Spleen (tissue), 11 donors: ENCODE results near the gene SRGAP3. TPM values are rescaled to one million over a fixed set of nuclear protein-coding genes. Genes with fewer than 3 reads are reported as not detected.

Source experiments
- DNase-seq: peaks from one replicate; pipeline ENCODE4 v3.0.0-alpha.2; 2020
- H3K27ac ChIP-seq, 8 donors: fragments of 200-600 bp; sonication (generic) in 7 of 8; 1 replicate in 4 of 8; 2 replicates in 4 of 8; pipeline versions ENCODE4 v1.5.0 to v1.8.0; 2016 to 2021; ENCODE audit warnings: inconsistent platforms in 4 of 8, mild to moderate bottlenecking in 4 of 8, moderate library complexity in 1 of 8
- H3K27me3 ChIP-seq, 7 donors: fragments of 200-600 bp; sonication (generic) in 6 of 7; replicated peaks in 1 of 7; 1 replicate in 4 of 7; 2 replicates in 3 of 7; pipeline versions ENCODE4 v1.5.0 to v1.8.0; 2016 to 2021; ENCODE audit warnings: inconsistent platforms in 3 of 7, mild to moderate bottlenecking in 1 of 7
- H3K36me3 ChIP-seq, 6 donors: fragments of 200-600 bp; sonication (generic) in 5 of 6; 1 replicate in 4 of 6; 2 replicates in 2 of 6; pipeline versions ENCODE4 v1.5.0 to v1.8.0; 2016 to 2021; ENCODE audit warnings: inconsistent platforms in 2 of 6
- H3K4me1 ChIP-seq, 6 donors: fragments of 200-600 bp; sonication (generic) in 5 of 6; 1 replicate in 3 of 6; 2 replicates in 3 of 6; pipeline versions ENCODE4 v1.5.0 to v1.8.0; 2016 to 2021; ENCODE audit warnings: inconsistent platforms in 3 of 6
- H3K4me3 ChIP-seq, 8 donors: fragments of 200-600 bp; sonication (generic) in 7 of 8; 1 replicate in 4 of 8; 2 replicates in 4 of 8; pipeline versions ENCODE4 v1.5.0 to v1.8.0; 2016 to 2021; ENCODE audit warnings: inconsistent platforms in 4 of 8, mild to moderate bottlenecking in 4 of 8, moderate library complexity in 2 of 8
- H3K9me3 ChIP-seq, 8 donors: fragments of 200-600 bp; sonication (generic) in 7 of 8; 1 replicate in 4 of 8; 2 replicates in 4 of 8; pipeline versions ENCODE4 v1.5.0 to v1.8.0; 2016 to 2021; ENCODE audit warnings: inconsistent platforms in 4 of 8
- POLR2A ChIP-seq, 3 donors: fragments of 450-650 bp; IDR thresholded peaks; one replicate each; pipeline ENCODE4 v1.5.1; 2017; ENCODE audit warnings: antibody characterized with exemption in 3 of 3, mild to moderate bottlenecking in 1 of 3
- POLR2AphosphoS5 ChIP-seq, 3 donors: sonication (generic); formaldehyde crosslinking; IDR thresholded peaks; one replicate each; pipeline ENCODE4 v1.5.1; 2017; ENCODE audit warnings: antibody characterized with exemption in 3 of 3
- WGBS, 5 donors: extraction: QIAGEN DNeasy Blood & Tissue Kit in 3 of 5; methylation state at CpG; one replicate each; pipeline versions ENCODE4 v1.1.5 to v1.1.7; 2013 to 2018; 5-methylcytosine and 5-hydroxymethylcytosine counted together
- intact Hi-C: fragments of 100-400 bp; cut with DNase I; formaldehyde crosslinking; loops from one replicate; pipeline ENCODE4 v1.15.0; 2023; ENCODE audit warnings: low total_unique reads
- polyA plus RNA-seq, 3 donors: library from polyadenylated mRNA; stranded (reverse); fragments of 200-250 nt; gene quantifications; one replicate each; pipeline ENCODE4 v1.2.1, GENCODE V29; 2013
- total RNA-seq, 7 donors: library from RNA; depleted of rRNA in 3 of 7; stranded (reverse); fragments of >200 nt in 3 of 7; fragmentation: NEBNext Ultra II Directional in 4 of 7; extraction: Animal tissue kit (Norgen Biotek cat#: 25700) in 4 of 7; gene quantifications; one replicate each; pipeline versions ENCODE4 v1.1.0 to v1.2.1, GENCODE V29; 2016 to 2021
- TF ChIP-seq, protein P1 (sequence below), 11 experiments: fragments of 200-600 bp in 7 of 11; fragments of 450-650 bp in 4 of 11; sonication (generic) in 4 of 11; IDR thresholded peaks in 8 of 11; conservative IDR thresholded peaks in 3 of 11; 1 replicate in 7 of 11; 2 replicates in 4 of 11; pipeline versions ENCODE4 v1.4.0 to v1.8.0; 2016 to 2021; ENCODE audit warnings: antibody characterized with exemption in 11 of 11, inconsistent platforms in 4 of 11, mild to moderate bottlenecking in 1 of 11
- donor health status: healthy with polysubstance abuse.
- donor health status: DM: no; HTN: no; CAD: no; lungs with moderate emphysema.
- donor health status: DM: no; HTN: no; CAD: no.
- donor health status: Bipolar disorder and iron deficiency.
- donor health status: healthy.
- donor health status: DM: no; HTN: no; CAD: no.
- donor health status: DM: yes; HTN: yes; CAD: no.

Gene SRGAP3
- total and polyA plus RNA-seq, 10 donors, result 0.54 to 10.3 (median 6.4) TPM

DNA sequence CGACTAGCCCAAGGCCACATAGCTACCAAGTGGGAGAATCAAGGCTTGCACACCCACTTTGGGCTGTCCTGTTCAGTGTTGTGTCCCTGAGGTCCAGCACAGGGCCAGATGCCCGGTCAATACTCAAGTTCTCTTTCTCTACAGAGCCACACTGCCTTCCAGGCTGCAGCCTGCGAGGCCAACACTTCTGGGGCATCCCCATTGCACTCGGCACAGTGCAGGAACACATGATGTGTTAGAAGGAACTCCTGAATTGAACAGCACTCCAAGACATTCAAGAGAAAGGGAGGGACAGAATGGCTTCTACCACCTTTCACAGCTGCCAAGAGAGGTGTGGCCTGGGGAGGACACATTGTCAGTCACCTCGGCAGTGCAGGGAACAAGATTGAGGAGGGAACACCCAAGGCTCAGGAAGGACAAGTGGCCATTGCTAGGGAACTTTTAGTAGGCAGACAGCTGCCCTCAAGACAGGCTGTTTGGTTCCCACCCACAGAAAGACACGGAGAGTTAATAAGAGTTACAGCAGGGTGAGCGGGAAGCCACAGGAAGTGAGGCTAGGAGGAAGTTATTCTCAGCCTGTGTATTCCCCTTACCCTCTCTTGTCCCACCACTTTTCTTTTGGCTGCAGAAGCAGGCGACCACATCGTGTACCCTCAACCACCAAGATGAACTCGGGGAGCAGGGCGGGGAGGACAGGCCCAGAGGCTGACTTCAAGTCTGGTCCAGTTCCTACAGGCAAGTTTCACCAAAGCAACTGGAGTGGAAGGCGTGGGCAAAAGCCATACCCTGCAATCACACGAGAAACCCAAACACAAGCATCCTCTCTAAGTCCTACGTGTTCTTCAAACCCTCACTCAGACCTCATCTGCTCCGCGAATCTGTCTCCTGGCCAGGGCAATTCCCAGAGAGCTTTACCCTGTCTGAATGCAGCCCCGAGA, 69.4 kb downstream of the SRGAP3 start:
- 43 to 59% (median 44%) methylated on average over 16 to 17 of the region's 17 CpGs for WGBS, 5 donors
- H3K27ac ChIP-seq, result peak overlapping the region in 1 of 8 donors; percentile 1
- DNase-seq, result no peak

DNA sequence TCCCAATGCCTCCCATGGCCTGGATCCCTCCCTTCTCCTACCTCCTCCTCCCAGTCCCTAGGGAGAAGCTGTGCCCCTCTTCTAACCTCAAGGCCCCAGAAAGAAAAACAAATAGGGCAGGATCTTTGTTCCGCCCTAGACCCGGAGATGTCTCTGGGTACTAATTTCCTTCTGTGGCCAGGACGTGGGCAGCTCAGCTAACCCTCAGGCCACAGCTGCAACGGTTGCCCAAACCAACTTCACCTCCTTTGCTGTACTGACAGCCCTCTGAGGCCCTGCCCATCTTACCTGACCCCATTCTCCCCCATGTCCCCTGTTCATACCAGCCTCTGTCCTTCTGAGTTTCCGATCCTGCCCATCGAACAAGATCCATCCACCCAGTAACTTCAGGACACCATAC, 70.7 kb downstream of the SRGAP3 start:
- WGBS, 5 donors, result 52 to 71% (median 62%) methylated on average over 6 of the region's 6 CpGs
- no peak for DNase-seq
- intact Hi-C loops, result no loop called here
- H3K4me3 ChIP-seq, result no peak overlapping the region
- H3K4me1 ChIP-seq, result peaks cover 0 to 24% (median 13%) of the 10 kb centered on the region in 6 donors
- TF ChIP-seq POLR2A (IDR thresholded peaks at IDR 0.05) (no peak), POLR2AphosphoS5 (IDR thresholded peaks at IDR 0.05) (no peak)
- TF ChIP-seq, protein P1, sequence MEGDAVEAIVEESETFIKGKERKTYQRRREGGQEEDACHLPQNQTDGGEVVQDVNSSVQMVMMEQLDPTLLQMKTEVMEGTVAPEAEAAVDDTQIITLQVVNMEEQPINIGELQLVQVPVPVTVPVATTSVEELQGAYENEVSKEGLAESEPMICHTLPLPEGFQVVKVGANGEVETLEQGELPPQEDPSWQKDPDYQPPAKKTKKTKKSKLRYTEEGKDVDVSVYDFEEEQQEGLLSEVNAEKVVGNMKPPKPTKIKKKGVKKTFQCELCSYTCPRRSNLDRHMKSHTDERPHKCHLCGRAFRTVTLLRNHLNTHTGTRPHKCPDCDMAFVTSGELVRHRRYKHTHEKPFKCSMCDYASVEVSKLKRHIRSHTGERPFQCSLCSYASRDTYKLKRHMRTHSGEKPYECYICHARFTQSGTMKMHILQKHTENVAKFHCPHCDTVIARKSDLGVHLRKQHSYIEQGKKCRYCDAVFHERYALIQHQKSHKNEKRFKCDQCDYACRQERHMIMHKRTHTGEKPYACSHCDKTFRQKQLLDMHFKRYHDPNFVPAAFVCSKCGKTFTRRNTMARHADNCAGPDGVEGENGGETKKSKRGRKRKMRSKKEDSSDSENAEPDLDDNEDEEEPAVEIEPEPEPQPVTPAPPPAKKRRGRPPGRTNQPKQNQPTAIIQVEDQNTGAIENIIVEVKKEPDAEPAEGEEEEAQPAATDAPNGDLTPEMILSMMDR (IDR thresholded peaks at IDR 0.05 in 8 of 11, conservative IDR thresholded peaks at IDR 0.05 in 3 of 11), result no peak
- no peak overlapping the region for H3K27ac ChIP-seq
- H3K27me3 ChIP-seq, result no peaks in the 10 kb centered on the region
- no peaks in the 10 kb centered on the region for H3K36me3 ChIP-seq
- no peaks in the 10 kb centered on the region for H3K9me3 ChIP-seq

More for the DNA sequence above, 69.4 kb downstream of the SRGAP3 start:
- intact Hi-C loops, result no loop called here
- H3K4me1 ChIP-seq, result peaks cover 0 to 24% (median 13%) of the 10 kb centered on the region in 6 donors
- no peaks in the 10 kb centered on the region for H3K36me3 ChIP-seq
- no peaks in the 10 kb centered on the region for H3K27me3 ChIP-seq
- TF ChIP-seq, protein P1 (IDR thresholded peaks at IDR 0.05 in 8 of 11, conservative IDR thresholded peaks at IDR 0.05 in 3 of 11), result no peak
- TF ChIP-seq POLR2AphosphoS5 (IDR thresholded peaks at IDR 0.05) (no peak), POLR2A (IDR thresholded peaks at IDR 0.05) (no peak)
- H3K4me3 ChIP-seq, result peak overlapping the region in 1 of 8 donors; percentile 30
- H3K9me3 ChIP-seq, result no peaks in the 10 kb centered on the region

DNA sequence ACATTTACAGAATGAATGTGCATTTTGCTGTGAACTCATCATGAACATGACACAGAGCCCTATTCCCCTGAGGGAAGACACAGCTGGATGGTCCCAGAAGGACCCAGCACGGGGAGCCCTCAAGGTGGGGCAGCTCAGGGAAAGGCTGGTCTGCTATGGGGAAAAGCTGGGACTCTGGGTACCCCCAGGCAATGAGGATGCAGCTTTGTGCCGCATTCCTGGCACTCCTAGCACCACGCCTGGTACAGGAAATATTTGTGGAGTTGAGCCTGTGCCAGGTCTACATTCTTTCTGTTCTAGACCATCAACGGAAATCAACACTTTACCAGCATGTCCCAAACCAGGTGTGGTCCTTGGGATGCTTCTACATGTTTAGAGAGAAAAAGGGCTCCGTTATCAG, 74.0 kb downstream of the SRGAP3 start:
- peaks cover 0 to 20% (median 10%) of the 10 kb centered on the region in 6 donors for H3K4me1 ChIP-seq
- no peak overlapping the region for H3K27ac ChIP-seq
- H3K27me3 ChIP-seq, result no peaks in the 10 kb centered on the region
- no peaks in the 10 kb centered on the region for H3K36me3 ChIP-seq
- WGBS, 5 donors, result 73 to 95% (median 79%) methylated on average over 4 to 5 of the region's 5 CpGs
- no peak for DNase-seq
- intact Hi-C loops, result no loop called here
- no peak overlapping the region for H3K4me3 ChIP-seq
- TF ChIP-seq, protein P1 (IDR thresholded peaks at IDR 0.05 in 8 of 11, conservative IDR thresholded peaks at IDR 0.05 in 3 of 11), result no peak
- TF ChIP-seq POLR2A (IDR thresholded peaks at IDR 0.05) (no peak), POLR2AphosphoS5 (IDR thresholded peaks at IDR 0.05) (no peak)
- H3K9me3 ChIP-seq, result no peaks in the 10 kb centered on the region

DNA sequence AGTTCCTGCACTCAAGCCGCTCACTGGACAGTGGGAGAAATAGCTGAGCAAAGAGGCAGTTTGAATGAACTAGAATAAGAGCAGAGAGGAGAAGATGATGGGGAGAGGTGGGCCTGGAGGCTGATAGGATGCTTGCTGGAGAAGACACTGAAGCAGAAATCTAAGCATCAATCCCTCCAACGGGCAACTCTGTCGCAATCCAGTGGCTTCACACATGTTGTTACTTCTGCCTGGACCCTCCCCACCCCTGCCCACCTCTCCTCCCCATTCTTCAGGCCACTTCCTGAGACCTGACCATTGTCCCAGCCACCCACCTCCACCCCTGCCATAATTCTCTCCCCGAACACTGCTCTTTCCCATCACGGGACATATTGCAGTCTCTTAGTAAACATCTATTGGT, 76.0 kb downstream of the SRGAP3 start:
- H3K9me3 ChIP-seq, result no peaks in the 10 kb centered on the region
- WGBS, 5 donors, result 55 to 73% (median 67%) methylated on average over 5 of the region's 5 CpGs
- no peak overlapping the region for H3K27ac ChIP-seq
- no peak for TF ChIP-seq POLR2A (IDR thresholded peaks at IDR 0.05)
- TF ChIP-seq POLR2AphosphoS5 (IDR thresholded peaks at IDR 0.05), result no peak
- TF ChIP-seq, protein P1 (IDR thresholded peaks at IDR 0.05 in 8 of 11, conservative IDR thresholded peaks at IDR 0.05 in 3 of 11), result no peak
- H3K36me3 ChIP-seq, result no peaks in the 10 kb centered on the region
- peaks cover 0 to 26% (median 12%) of the 10 kb centered on the region in 6 donors for H3K4me1 ChIP-seq
- no peaks in the 10 kb centered on the region for H3K27me3 ChIP-seq
- DNase-seq, result no peak
- no peak overlapping the region for H3K4me3 ChIP-seq
- intact Hi-C loops, result no loop called here
